Activated T-cell treated with anti-CD3 and anti-CD28 coated beads, Interleukin-2, amount 50 U/mL, for 4 hours (primary cell): Measurements from ENCODE around the gene CYBA. TPM values are rescaled to one million over a fixed set of nuclear protein-coding genes. Genes with fewer than 3 reads are reported as not detected.

Source experiments
- ATAC-seq, 2 donors: fragments of 200-7000 bp; cut with Tn5 transposase; one replicate each; pipeline ENCODE4 v1.10.0; 2021
- DNase-seq: peaks from one replicate; pipeline ENCODE4 v3.0.0-alpha.2; 2020
- H3K27me3 Mint-ChIP-seq: one replicate; pipeline ENCODE4 v1.8.0; 2021; ENCODE audit warnings: low read depth, mixed read lengths
- H3K36me3 Mint-ChIP-seq: one replicate; pipeline ENCODE4 v1.8.0; 2022; ENCODE audit warnings: mixed read lengths; ENCODE audit not compliant: insufficient read depth
- H3K4me1 Mint-ChIP-seq: one replicate; pipeline ENCODE4 v1.8.0; 2021; ENCODE audit warnings: low read depth, mixed read lengths
- H3K4me3 Mint-ChIP-seq: one replicate; pipeline ENCODE4 v1.8.0; 2021; ENCODE audit warnings: mild to moderate bottlenecking, moderate library complexity, mixed read lengths
- H3K9me3 Mint-ChIP-seq: one replicate; pipeline ENCODE4 v1.8.0; 2021; ENCODE audit warnings: mixed read lengths
- total RNA-seq, 3 donors: library from RNA; stranded (reverse); gene quantifications; one replicate each; pipeline ENCODE4 v1.2.1, GENCODE V29; 2021

Gene CYBA
- total RNA-seq, 3 donors from 2014 or later = 110 to 147 (median 117) TPM

DNA sequence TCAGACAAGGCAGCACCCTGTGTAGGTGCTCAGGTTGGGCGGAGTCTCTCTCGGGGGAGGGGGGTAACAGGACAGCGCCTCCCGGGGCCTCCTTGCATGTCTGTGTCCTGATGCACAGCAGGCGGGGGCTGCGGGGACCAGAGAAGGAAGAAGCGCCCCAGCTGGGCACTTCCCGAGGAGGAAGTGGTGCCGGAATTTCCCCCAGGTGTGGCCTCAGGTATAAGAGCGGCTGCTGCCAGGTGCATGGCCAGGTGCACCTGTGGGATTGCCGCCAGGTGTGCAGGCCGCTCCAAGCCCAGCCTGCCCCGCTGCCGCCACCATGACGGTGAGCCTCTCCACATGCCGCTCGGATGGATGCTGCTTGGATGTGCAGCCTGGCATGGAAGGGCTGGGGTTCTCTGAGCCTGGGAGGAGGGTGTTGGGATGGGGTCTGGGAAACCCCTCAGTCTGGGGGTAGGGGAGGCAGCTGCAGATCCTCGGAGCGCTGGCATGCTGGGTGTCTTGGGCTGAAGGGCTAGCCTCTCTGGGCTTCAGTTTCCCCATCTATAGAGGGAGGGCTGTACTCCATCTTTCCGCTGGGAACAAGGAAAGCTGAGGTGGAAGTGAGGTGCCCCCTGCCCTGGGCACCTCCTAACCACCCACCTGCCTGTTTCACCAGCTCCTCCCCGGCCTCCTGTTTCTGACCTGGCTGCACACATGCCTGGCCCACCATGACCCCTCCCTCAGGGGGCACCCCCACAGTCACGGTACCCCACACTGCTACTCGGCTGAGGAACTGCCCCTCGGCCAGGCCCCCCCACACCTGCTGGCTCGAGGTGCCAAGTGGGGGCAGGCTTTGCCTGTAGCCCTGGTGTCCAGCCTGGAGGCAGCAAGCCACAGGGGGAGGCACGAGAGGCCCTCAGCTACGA lies 12.3 kb downstream of the CYBA start, which contains the start of gene IL17C:
TSS of gene IL17C (plus strand) at position 250 of the 908 bp plus-strand sequence. CDS start at position 320, 70 bp downstream.
- H3K9me3 Mint-ChIP-seq = no peaks in the 10 kb centered on the region
- DNase-seq = no peak
- H3K36me3 Mint-ChIP-seq = no peaks in the 10 kb centered on the region
- peaks cover 7% of the 10 kb centered on the region for H3K27me3 Mint-ChIP-seq
- H3K4me1 Mint-ChIP-seq = peaks cover 39% of the 10 kb centered on the region
- no peak within 1 kb of the TSS for H3K4me3 Mint-ChIP-seq
- no peak for ATAC-seq

GRCh38 chr16:88636488-88637265 lies 14.2 kb downstream of the CYBA start:
- H3K36me3 Mint-ChIP-seq = peaks cover 4% of the 10 kb centered on the region
- DNase-seq = no peak
- no peak overlapping the region for H3K4me3 Mint-ChIP-seq
- ATAC-seq = peak in 1 of 2 donors; percentile 0
- H3K4me1 Mint-ChIP-seq = peaks cover 46% of the 10 kb centered on the region
- peaks cover 7% of the 10 kb centered on the region for H3K27me3 Mint-ChIP-seq
- no peaks in the 10 kb centered on the region for H3K9me3 Mint-ChIP-seq

DNA sequence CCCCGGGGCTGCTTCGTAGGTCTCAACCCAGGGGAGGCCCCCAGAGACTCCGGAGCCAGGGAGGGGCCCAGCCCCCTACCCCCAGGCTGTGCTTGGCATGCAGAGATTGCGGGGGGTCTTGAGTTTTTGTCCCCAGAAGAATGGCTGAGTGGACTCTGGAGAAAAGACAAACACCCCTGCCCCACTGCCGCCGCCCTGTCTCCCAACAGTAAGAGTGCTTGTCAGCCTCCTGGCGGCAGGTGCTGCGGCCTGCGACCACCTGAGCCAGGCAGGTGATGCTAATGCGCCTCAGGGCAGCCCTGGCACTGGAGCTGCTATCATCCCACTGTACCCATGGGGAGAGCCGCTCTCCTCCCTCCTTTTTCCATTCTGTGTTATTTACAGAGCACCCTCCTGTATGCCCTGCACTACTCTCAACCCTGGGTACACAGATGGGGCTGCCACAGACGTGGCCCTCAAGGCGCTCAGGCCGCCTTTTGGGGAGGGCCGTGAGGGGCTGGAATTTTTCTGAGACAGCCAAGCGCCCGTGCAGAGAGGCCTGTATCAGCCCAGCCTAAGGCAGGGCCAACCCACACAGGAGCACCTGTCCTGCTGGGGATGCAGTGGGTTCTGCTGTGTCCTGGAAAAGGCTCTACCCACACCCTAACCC lies 15.1 kb downstream of the CYBA start:
- Mint-ChIP-seq H3K27me3 (peaks cover 7% of the 10 kb centered on the region), H3K9me3 (no peaks in the 10 kb centered on the region), H3K4me1 (peaks cover 46% of the 10 kb centered on the region), H3K4me3 (peak overlapping the region; percentile 65), H3K36me3 (peaks cover 7% of the 10 kb centered on the region)
- ATAC-seq (no peak), DNase-seq (no peak)

DNA sequence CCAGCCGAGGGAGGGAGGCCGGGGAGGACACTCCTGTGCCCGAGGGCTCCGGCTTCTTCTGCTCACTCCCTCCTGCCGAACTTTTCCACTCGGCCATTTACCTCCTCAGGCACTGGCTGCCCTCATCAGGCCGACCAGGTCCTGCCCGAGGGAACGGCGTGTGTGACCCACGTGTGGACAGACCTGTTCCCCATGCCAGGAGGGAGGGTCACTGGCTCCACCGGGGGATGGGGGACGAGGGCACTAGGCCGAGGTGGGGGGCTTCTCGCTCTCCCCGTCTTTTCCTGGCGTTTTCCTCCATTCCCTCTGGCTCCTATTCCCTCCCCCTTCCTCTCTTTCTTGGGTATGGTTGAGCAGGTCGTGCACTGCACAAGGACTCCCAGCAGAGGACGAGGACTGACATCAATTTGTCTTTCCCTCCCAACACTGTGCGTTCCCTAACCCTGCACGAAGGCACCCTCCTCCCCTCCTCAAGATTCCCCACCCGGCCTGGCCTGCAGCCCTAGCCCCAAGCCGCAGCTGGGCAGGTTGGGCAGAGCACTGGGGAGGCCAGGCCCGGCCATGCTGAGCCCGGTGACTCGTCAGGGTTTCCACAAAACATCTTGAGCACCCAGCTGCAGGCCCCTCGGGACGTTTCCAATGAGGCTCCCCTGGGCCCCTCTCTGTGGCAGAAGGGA lies 15.7 kb downstream of the CYBA start:
- ATAC-seq = no peak

DNA sequence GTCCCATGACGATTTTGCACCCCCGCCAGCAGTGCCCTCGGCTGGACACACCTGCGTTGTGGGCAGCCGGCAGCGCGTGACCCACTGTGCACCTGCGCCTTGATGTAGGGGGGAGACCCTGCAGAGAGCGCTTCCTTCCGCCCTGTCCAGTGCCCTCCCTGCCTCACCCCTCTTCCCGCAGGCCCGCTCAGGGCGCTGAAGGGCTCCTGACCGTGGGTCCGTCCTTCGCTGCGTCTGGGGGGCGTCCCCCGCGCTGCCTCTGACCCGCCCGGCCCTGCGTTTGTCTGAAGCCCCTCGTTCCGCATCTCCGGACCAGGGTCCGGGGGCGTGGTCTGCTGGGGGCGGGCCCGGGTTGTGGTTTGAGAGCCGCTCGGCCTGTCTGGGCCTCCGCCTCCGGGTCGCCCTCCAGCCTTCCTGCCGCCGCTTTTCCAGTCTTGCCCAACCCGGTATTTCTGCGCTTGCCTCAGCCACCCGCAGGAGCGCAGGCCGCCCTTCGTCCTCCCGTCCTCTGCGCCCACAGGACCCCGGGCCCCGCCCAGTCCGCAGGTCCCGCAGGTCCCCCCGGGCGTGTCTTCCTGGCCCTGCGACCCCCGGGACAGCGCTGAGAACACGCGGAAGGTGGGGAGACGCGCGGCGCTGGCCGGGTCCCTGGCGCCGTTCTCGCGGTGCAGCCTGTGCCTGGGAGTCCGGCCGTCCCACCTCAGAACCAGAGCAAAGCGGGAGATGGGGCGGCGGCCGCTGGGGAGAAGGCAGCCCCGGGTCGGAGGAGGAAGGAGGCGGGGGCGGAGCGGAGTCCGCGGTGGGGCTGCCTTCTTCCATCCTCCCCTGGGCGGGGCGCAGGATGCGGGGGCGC lies 16.5 kb downstream of the CYBA start:
- Mint-ChIP-seq H3K36me3 (peaks cover 12% of the 10 kb centered on the region), H3K9me3 (no peaks in the 10 kb centered on the region), H3K4me1 (peaks cover 40% of the 10 kb centered on the region), H3K4me3 (peak overlapping the region; percentile 76), H3K27me3 (no peaks in the 10 kb centered on the region)
- DNase-seq = peak; percentile 43
- ATAC-seq = peak; percentile 27 to 29

More for the DNA sequence above, 15.7 kb downstream of the CYBA start:
- H3K36me3 Mint-ChIP-seq = peaks cover 7% of the 10 kb centered on the region
- peaks cover 43% of the 10 kb centered on the region for H3K4me1 Mint-ChIP-seq
- no peaks in the 10 kb centered on the region for H3K9me3 Mint-ChIP-seq
- DNase-seq = no peak
- H3K4me3 Mint-ChIP-seq = peak overlapping the region; percentile 66
- peaks cover 3% of the 10 kb centered on the region for H3K27me3 Mint-ChIP-seq

- ATAC-seq = peak; percentile 28 to 44
- Mint-ChIP-seq H3K9me3 (no peaks in the 10 kb centered on the region), H3K4me3 (peak overlapping the region; percentile 76), H3K27me3 (no peaks in the 10 kb centered on the region), H3K36me3 (peaks cover 13% of the 10 kb centered on the region), H3K4me1 (peaks cover 37% of the 10 kb centered on the region)
- DNase-seq = peak; percentile 43
These were observed 17.1 kb downstream of the CYBA start for GRCh38 chr16:88633684-88634140.

DNA sequence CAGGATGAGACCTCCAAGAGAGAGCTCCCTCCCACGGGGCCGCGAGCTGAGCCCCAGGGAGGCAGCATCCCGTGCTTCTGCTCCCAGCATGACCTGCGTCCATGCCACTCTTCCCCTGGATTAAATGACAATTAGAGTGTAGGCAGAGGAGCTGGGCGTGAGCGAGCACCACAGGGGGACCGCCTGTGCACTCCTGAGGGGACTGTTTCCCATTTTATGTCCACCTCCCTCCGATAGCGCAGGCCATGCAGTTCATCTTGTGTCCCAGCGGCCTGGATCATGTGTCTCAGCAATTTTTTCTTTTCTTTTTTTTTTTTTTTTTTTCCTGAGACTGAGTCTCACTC lies 18.3 kb downstream of the CYBA start:
- Mint-ChIP-seq H3K27me3 (no peaks in the 10 kb centered on the region), H3K4me3 (no peak overlapping the region), H3K9me3 (no peaks in the 10 kb centered on the region), H3K4me1 (peaks cover 27% of the 10 kb centered on the region), H3K36me3 (peaks cover 14% of the 10 kb centered on the region)
- no peak for ATAC-seq
- DNase-seq = no peak

GRCh38 chr16:88631920-88632586 lies 18.8 kb downstream of the CYBA start:
- H3K36me3 Mint-ChIP-seq = peaks cover 18% of the 10 kb centered on the region
- no peaks in the 10 kb centered on the region for H3K27me3 Mint-ChIP-seq
- no peak for DNase-seq
- no peak overlapping the region for H3K4me3 Mint-ChIP-seq
- no peak for ATAC-seq
- H3K4me1 Mint-ChIP-seq = peaks cover 22% of the 10 kb centered on the region
- H3K9me3 Mint-ChIP-seq = no peaks in the 10 kb centered on the region

DNA sequence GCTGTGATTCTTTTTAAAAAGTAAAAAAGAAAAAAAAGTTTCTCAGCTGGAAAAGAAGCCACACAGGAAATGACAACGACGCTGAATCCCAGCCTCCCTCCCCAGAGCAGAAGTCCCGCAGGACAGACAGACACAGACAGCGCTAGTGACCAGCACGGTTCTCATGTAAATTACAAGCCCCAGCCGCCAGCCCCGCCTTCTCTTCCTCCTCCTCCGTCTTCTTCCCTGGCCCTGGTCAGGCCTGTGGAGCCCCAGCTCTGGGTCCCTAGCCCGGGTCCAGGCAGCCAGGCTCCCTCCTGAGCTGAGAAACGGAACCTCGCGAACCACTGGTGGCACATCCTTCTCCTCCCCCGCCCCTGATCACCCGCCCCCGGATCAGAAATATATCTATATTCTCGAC lies 19.5 kb downstream of the CYBA start:
- ATAC-seq (no peak), DNase-seq (no peak)
- H3K27me3 Mint-ChIP-seq = no peaks in the 10 kb centered on the region
- H3K4me1 Mint-ChIP-seq = peaks cover 20% of the 10 kb centered on the region
- no peak overlapping the region for H3K4me3 Mint-ChIP-seq
- no peaks in the 10 kb centered on the region for H3K9me3 Mint-ChIP-seq
- peaks cover 22% of the 10 kb centered on the region for H3K36me3 Mint-ChIP-seq

DNA sequence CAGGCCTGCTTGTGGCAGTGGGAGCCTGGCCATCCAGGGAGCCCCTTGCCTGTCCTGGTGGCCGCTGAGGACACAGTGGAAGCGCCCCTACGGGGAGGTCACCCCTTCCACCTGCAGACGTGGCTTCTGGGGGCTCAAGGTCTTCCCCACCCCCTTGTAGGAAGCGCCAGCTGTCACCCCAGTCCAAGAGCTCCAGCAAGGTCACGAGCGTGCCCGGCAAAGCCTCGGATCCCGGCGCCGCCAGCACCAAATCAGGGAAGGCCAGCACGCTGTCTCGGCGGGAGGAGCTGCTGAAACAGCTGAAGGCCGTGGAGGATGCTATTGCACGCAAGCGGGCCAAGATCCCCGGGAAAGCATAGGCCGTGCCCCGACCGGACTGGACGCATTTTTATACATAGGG lies 19.9 kb downstream of the CYBA start:
- H3K4me3 Mint-ChIP-seq = no peak overlapping the region
- DNase-seq (no peak), ATAC-seq (no peak)
- H3K9me3 Mint-ChIP-seq = no peaks in the 10 kb centered on the region
- peaks cover 22% of the 10 kb centered on the region for H3K36me3 Mint-ChIP-seq
- peaks cover 16% of the 10 kb centered on the region for H3K4me1 Mint-ChIP-seq
- H3K27me3 Mint-ChIP-seq = no peaks in the 10 kb centered on the region

- Mint-ChIP-seq H3K36me3 (peaks cover 24% of the 10 kb centered on the region), H3K9me3 (no peaks in the 10 kb centered on the region), H3K4me3 (no peak overlapping the region), H3K27me3 (no peaks in the 10 kb centered on the region), H3K4me1 (peaks cover 15% of the 10 kb centered on the region)
- no peak for DNase-seq
- ATAC-seq = no peak
These were observed 20.4 kb downstream of the CYBA start for GRCh38 chr16:88630433-88630832.

GRCh38 chr16:88629835-88630234 lies 21.0 kb downstream of the CYBA start:
- Mint-ChIP-seq H3K4me1 (peaks cover 13% of the 10 kb centered on the region), H3K9me3 (no peaks in the 10 kb centered on the region), H3K27me3 (no peaks in the 10 kb centered on the region), H3K4me3 (no peak overlapping the region), H3K36me3 (peaks cover 26% of the 10 kb centered on the region)
- DNase-seq (no peak), ATAC-seq (no peak)
